ENCODE results near the gene ESPNL. TPM values are rescaled to one million over a fixed set of nuclear protein-coding genes. Genes with fewer than 3 reads are reported as not detected.

ESPNL gene
- total RNA-seq, 2 experiments from 2014 or later, result not detected

GRCh38 chr2:238141541-238142318, 41.6 kb downstream of the ESPNL start:
- H3K27me3 Mint-ChIP-seq, result no peaks in the 10 kb centered on the region
- TF ChIP-seq CTCF (IDR thresholded peaks at IDR 0.05), result no peak
- H3K9me3 Mint-ChIP-seq, result no peaks in the 10 kb centered on the region
- H3K27ac ChIP-seq (ENCODE audit: low read depth in 1 of 2, low read length in 2 of 2), result no peak overlapping the region
- no peaks in the 10 kb centered on the region for H3K27me3 ChIP-seq (ENCODE audit: control insufficient read depth in 1 of 2, insufficient read depth in 2 of 2, low read length in 2 of 2)
- H3K4me3 Mint-ChIP-seq, result no peak overlapping the region
- CTCF ChIA-PET, result no interaction called here
- H3K36me3 ChIP-seq (ENCODE audit: insufficient read depth, low read length), result no peaks in the 10 kb centered on the region
- ATAC-seq (ENCODE audit: poor library complexity), result no peak
- no peaks in the 10 kb centered on the region for H3K9me3 ChIP-seq (ENCODE audit: control insufficient read depth in 1 of 2, insufficient read depth in 1 of 2, low read length in 2 of 2)
- DNase-seq, result peak in 4 of 14 experiments; percentile 8 to 45 (median 20)
- intact Hi-C loops (cut with DNase I, micrococcal nuclease), result no loop called here
- no peaks in the 10 kb centered on the region for H3K36me3 Mint-ChIP-seq (ENCODE audit: low read depth)
- no peak overlapping the region for H3K27ac Mint-ChIP-seq
- POLR2A ChIA-PET, result no interaction called here
- peaks cover 7% of the 10 kb centered on the region for H3K4me1 Mint-ChIP-seq (ENCODE audit: low read depth)
- no peak overlapping the region for H3K4me3 ChIP-seq (ENCODE audit: low read length)
- H3K4me1 ChIP-seq (ENCODE audit: insufficient read depth, low read length), result peaks cover 11% of the 10 kb centered on the region

GRCh38 chr2:238142382-238143205, 42.5 kb downstream of the ESPNL start:
- Mint-ChIP-seq H3K4me3 (no peak overlapping the region), H3K4me1 (ENCODE audit: low read depth) (peaks cover 7% of the 10 kb centered on the region), H3K36me3 (ENCODE audit: low read depth) (no peaks in the 10 kb centered on the region), H3K27ac (no peak overlapping the region), H3K9me3 (no peaks in the 10 kb centered on the region), H3K27me3 (no peaks in the 10 kb centered on the region)
- Histone ChIP-seq H3K4me1 (ENCODE audit: insufficient read depth, low read length) (peaks cover 11% of the 10 kb centered on the region), H3K27me3 (ENCODE audit: control insufficient read depth in 1 of 2, insufficient read depth in 2 of 2, low read length in 2 of 2) (no peaks in the 10 kb centered on the region), H3K36me3 (ENCODE audit: insufficient read depth, low read length) (no peaks in the 10 kb centered on the region), H3K4me3 (ENCODE audit: low read length) (no peak overlapping the region), H3K9me3 (ENCODE audit: control insufficient read depth in 1 of 2, insufficient read depth in 1 of 2, low read length in 2 of 2) (no peaks in the 10 kb centered on the region), H3K27ac (ENCODE audit: low read depth in 1 of 2, low read length in 2 of 2) (no peak overlapping the region)
- POLR2A ChIA-PET, result no interaction called here
- intact Hi-C loops (cut with DNase I, micrococcal nuclease), result no loop called here
- DNase-seq, result no peak
- TF ChIP-seq CTCF (IDR thresholded peaks at IDR 0.05), result no peak
- CTCF ChIA-PET, result no interaction called here
- no peak for ATAC-seq (ENCODE audit: poor library complexity)

- DNase-seq, result no peak
- Mint-ChIP-seq H3K27me3 (no peaks in the 10 kb centered on the region), H3K36me3 (ENCODE audit: low read depth) (no peaks in the 10 kb centered on the region), H3K27ac (no peak overlapping the region), H3K4me1 (ENCODE audit: low read depth) (peaks cover 7% of the 10 kb centered on the region), H3K9me3 (no peaks in the 10 kb centered on the region), H3K4me3 (no peak overlapping the region)
- ChIA-PET CTCF (no interaction called here), POLR2A (no interaction called here)
- Histone ChIP-seq H3K27ac (ENCODE audit: low read depth in 1 of 2, low read length in 2 of 2) (no peak overlapping the region), H3K27me3 (ENCODE audit: control insufficient read depth in 1 of 2, insufficient read depth in 2 of 2, low read length in 2 of 2) (no peaks in the 10 kb centered on the region), H3K9me3 (ENCODE audit: control insufficient read depth in 1 of 2, insufficient read depth in 1 of 2, low read length in 2 of 2) (no peaks in the 10 kb centered on the region), H3K4me3 (ENCODE audit: low read length) (no peak overlapping the region), H3K4me1 (ENCODE audit: insufficient read depth, low read length) (peaks cover 11% of the 10 kb centered on the region), H3K36me3 (ENCODE audit: insufficient read depth, low read length) (no peaks in the 10 kb centered on the region)
- intact Hi-C loops (cut with DNase I, micrococcal nuclease), result no loop called here
- no peak for ATAC-seq (ENCODE audit: poor library complexity)
- TF ChIP-seq CTCF (IDR thresholded peaks at IDR 0.05), result no peak
These were observed 43.3 kb downstream of the ESPNL start for GRCh38 chr2:238143239-238143951.
